GM21515 (cell line): ENCODE data around the gene ILK.

ENCODE experiments used
- ATAC-seq: cut with Tn5 transposase; IDR thresholded peaks from one replicate; pipeline ENCODE4 v1.9.1; 2021; ENCODE audit not compliant: unreplicated experiment

Gene ILK

GRCh38 chr11:6604790-6605189 is 1.2 kb downstream of the ILK start:
- no peak for ATAC-seq

- ATAC-seq: peak; percentile 44
These were observed 3.1 kb downstream of the ILK start for GRCh38 chr11:6606471-6607189.

DNA sequence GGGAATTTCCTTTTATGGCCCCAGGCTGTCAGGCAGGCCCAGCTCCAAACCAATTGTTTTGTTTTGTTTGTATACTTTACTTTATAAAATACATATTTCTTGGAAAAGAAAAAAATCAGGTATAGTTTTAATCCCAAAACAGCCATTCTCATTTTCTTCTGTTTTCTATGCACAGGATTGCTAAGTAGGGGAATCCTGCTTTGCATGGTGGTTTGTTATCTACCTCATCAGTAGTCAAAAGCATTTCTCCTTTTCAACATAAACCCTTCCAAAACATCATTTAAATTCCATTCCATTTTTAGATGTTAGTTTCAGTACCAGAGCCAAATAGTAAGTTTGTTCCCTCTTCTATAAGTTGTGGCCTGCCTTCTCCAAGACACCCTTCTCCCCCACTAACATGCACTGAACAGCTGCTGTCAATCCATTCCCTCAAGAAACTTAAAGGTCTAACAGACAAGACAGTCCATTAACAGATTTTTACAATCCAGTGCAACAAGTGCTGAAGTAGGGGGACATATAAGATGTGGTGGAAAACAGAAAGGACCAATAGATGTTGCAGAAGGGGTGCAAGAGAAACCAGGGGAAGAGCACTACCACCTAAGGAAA is 3.7 kb downstream of the ILK start:
- ATAC-seq: no peak

DNA sequence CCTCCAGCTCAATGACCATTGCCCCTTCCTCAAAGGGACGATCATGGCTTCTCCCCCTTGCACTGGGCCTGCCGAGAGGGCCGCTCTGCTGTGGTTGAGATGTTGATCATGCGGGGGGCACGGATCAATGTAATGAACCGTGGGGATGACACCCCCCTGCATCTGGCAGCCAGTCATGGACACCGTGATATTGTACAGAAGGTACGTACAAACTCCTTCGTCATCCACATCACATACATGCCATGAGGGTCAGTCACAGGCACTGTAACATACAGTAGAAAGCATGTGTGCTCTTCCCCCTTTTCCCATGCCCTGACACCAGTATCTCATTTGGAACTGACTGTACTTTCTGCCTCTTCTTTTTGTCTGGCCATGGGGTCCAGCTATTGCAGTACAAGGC is 4.4 kb downstream of the ILK start:
- no peak for ATAC-seq

DNA sequence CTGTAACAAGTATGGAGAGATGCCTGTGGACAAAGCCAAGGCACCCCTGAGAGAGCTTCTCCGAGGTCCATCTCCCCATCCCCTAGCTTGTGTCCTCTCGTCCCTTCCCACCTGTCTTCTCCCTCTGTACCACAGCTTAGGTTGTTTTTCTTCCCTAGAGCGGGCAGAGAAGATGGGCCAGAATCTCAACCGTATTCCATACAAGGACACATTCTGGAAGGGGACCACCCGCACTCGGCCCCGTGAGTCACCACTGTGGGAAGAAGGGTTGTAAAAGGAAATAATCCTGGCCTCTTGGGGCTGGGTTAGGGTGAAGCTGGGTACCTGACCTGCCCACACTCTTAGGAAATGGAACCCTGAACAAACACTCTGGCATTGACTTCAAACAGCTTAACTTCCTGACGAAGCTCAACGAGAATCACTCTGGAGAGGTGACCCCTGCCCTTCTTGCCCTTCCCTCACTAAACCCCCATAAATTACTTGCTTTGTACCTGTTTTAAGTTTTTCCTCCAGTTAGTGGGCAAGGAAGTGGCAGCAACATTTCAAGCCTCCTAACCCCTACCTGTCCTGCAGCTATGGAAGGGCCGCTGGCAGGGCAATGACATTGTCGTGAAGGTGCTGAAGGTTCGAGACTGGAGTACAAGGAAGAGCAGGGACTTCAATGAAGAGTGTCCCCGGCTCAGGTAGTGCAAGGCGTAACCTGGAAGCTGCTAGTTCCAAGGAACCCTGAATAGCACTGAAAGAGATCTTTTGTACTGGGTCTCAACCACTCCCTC is 5.3 kb downstream of the ILK start:
- no peak for ATAC-seq

- ATAC-seq: no peak
These were observed 6.0 kb downstream of the ILK start for GRCh38 chr11:6609502-6610015.

- ATAC-seq: no peak
These were observed 7.0 kb downstream of the ILK start for GRCh38 chr11:6610591-6610990.

GRCh38 chr11:6611092-6611962 is 7.8 kb downstream of the ILK start:
- ATAC-seq: peak; percentile 0

- peak; percentile 8 for ATAC-seq
These were observed 8.3 kb downstream of the ILK start for GRCh38 chr11:6611963-6612212.

- peak; percentile 86 for ATAC-seq
These were observed 8.9 kb downstream of the ILK start, which contains the start of gene TAF10 for GRCh38 chr11:6612213-6613041. Gene TAF10, minus strand, starts transcription at chr11:6612216. Its CDS starts 27 bp downstream, at chr11:6612189.

- no peak for ATAC-seq
These were observed 9.9 kb downstream of the ILK start for GRCh38 chr11:6613496-6613895.

- ATAC-seq: no peak
These were observed 10.9 kb downstream of the ILK start for GRCh38 chr11:6614446-6614845.

DNA sequence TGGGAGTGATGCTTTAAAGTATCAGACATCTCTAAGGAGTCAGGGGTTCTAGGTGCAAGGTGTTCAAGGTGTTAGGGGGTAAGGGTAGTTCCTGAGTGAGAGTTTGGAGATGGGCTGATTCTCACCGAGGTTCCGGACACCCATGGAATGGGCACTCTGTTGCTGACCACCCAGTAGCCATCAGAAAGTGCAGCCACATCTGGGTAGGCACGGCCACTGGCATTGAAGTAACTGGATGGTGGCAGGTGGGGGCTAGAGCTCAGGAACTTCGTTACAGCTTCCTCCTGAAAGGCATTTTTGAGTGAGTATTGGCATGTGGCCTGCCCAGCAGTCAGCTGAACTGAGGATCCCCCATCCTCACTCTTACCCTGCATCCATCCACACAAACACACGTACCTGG is 11.5 kb downstream of the ILK start:
- ATAC-seq: no peak

DNA sequence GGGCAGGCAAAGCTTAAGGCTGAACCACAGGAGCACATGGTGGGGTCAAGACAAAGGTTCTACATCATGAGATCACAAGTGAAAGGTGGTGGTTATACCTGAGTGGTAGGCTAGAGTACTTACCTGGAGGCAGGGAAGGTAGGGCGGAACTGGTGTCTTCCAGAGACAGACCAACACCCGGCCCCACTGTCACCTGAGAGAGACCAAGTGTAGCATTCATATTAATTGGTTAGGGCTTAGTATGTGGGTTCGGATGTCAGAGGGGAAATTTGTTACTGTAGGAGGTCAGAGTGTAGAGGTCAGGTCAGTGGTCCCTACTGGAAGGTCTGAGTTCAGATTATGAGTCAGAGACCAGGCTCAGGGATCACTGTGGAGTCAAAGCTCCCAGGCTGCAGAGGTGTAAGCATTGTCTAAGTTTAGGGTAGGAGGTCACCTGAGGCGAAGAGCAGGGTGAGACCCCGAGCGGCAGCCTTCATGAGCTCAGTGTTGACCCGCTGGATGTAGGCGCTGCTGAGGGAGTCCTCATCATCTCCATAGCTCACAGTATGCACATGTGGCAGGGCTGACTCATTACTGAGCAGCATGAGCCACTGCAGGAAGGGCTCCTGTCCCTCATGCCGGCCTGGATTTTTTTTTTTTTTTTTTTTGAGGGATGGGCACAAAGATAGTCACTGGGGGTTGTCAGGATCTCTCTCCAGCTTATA is 12.5 kb downstream of the ILK start:
- ATAC-seq: no peak

DNA sequence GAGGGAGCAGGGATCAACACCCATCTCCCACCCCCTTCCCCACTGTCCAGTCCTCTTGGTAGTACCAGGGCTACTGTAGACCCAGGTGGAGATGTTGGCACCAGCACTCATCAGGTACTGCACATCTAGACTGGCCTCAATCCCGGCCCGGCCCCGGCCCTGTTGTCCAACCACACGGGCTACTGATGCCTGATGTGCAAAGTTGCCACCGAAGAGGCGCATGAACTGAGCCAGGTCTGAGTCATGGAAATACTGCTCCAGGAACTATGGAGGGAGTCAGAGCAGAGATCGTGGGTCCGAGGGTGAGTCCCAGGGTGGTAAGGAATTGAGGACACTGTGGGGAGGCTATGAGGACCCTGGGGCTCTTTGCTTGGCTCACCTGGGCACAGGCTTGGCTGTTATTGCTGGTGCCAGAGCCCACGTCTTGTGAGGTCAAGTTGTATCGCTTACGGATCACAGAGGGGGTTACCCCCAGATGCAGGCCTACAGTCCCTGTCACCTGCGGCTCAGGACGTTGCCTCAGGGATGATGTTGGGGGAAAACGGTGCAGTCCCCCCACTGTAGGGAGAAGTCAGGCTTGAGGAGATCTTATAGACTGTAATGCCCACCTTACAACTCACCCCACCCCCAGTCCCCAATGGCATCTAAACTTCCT is 13.1 kb downstream of the ILK start:
- ATAC-seq: no peak

- no peak for ATAC-seq
These were observed 13.8 kb downstream of the ILK start for GRCh38 chr11:6617315-6617781.

DNA sequence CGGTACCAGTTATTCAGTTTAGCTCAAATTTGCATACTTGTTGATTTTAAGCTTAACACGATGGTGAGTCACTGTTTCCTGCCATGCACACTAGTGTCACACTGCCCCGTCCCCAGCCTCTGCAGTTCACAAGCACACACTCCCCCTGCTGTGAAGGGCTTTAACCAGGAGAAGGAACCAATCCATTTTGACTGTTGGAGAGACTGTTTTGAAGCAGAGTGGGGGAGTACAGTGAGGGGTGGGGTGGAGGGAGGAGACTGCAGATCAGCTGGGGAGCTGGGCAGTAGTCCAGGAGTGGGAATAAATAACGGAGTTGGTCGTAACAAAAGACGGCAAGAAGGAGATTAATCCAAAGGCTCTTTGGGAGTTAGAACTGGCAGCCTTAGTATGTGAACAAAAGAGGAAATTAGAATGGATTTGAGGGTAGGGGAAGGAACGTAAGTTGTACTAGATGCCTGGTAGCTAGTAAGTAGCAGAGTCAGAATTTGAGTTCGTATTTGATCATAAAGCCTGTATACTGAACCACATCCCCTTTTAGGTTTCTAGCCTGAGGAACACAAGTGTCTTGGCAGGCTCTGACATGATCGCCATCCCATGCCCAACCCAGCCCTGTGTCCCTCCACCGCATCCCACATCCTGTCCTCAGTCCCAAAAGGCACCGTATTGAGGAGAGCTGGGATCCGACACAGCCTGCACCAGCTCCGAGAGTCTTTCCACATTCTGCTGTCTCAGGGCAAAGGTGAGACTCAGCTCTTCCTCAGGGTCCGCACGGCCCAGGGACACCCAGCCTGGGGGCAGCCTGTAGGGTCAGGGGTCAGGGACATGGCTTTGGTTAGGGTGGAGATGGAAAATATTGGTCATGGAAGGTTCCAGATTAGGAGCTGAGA is 14.8 kb downstream of the ILK start:
- ATAC-seq: peak; percentile 10
